Measurements from ENCODE around the gene ITGAL.

The ITGAL gene

GRCh38 chr16:30557957-30558788, 85.6 kb downstream of the ITGAL start, which contains the start of gene ZNF764:
Gene ZNF764 (minus strand): TSS chr16:30558374. CDS start chr16:30558182, 192 bp downstream.
- DNase-seq, result peak; percentile 96
- Histone ChIP-seq H3K4me3 (ENCODE audit: low read depth, low read length) (peak within 1 kb of the TSS; percentile 85), H3K4me1 (no peaks in the 10 kb centered on the region), H3K9me3 (no peaks in the 10 kb centered on the region), H3K27me3 (no peaks in the 10 kb centered on the region), H3K36me3 (peaks cover 19% of the 10 kb centered on the region)
- TF ChIP-seq, protein P1, sequence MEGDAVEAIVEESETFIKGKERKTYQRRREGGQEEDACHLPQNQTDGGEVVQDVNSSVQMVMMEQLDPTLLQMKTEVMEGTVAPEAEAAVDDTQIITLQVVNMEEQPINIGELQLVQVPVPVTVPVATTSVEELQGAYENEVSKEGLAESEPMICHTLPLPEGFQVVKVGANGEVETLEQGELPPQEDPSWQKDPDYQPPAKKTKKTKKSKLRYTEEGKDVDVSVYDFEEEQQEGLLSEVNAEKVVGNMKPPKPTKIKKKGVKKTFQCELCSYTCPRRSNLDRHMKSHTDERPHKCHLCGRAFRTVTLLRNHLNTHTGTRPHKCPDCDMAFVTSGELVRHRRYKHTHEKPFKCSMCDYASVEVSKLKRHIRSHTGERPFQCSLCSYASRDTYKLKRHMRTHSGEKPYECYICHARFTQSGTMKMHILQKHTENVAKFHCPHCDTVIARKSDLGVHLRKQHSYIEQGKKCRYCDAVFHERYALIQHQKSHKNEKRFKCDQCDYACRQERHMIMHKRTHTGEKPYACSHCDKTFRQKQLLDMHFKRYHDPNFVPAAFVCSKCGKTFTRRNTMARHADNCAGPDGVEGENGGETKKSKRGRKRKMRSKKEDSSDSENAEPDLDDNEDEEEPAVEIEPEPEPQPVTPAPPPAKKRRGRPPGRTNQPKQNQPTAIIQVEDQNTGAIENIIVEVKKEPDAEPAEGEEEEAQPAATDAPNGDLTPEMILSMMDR (IDR thresholded peaks at IDR 0.05; ENCODE audit: low read depth, low read length), result no peak

GRCh38 chr16:30558789-30559377, 86.3 kb downstream of the ITGAL start:
- H3K4me1 ChIP-seq, result no peaks in the 10 kb centered on the region
- H3K4me3 ChIP-seq (ENCODE audit: low read depth, low read length), result peak overlapping the region; percentile 85
- H3K27me3 ChIP-seq, result no peaks in the 10 kb centered on the region
- TF ChIP-seq, protein P1 (IDR thresholded peaks at IDR 0.05; ENCODE audit: low read depth, low read length), result no peak
- H3K36me3 ChIP-seq, result peaks cover 17% of the 10 kb centered on the region
- H3K9me3 ChIP-seq, result no peaks in the 10 kb centered on the region
- peak; percentile 24 for DNase-seq

DNA sequence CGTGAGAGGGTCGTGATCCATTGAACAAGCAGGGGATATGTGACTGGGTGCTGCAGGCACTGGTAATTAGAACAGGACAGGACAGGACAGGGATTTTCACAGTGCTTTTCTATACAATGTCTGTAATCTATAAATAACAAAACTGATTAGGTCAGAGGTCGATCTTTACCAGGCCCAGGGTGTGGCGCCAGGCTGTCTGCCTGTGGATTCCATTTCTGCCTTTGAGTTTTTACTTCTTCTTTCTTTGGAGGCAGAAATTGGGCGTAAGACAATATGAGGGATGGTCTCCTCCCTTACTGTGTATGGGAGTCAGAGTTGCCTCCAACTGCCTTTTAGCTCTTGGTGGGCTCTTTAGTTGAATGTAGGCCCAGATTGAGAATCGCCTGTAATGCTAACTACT, 87.1 kb downstream of the ITGAL start:
- H3K9me3 ChIP-seq, result no peaks in the 10 kb centered on the region
- peaks cover 11% of the 10 kb centered on the region for H3K36me3 ChIP-seq
- no peaks in the 10 kb centered on the region for H3K4me1 ChIP-seq
- H3K27me3 ChIP-seq, result no peaks in the 10 kb centered on the region
- H3K4me3 ChIP-seq (ENCODE audit: low read depth, low read length), result no peak overlapping the region
- TF ChIP-seq, protein P1 (IDR thresholded peaks at IDR 0.05; ENCODE audit: low read depth, low read length), result no peak
- no peak for DNase-seq

DNA sequence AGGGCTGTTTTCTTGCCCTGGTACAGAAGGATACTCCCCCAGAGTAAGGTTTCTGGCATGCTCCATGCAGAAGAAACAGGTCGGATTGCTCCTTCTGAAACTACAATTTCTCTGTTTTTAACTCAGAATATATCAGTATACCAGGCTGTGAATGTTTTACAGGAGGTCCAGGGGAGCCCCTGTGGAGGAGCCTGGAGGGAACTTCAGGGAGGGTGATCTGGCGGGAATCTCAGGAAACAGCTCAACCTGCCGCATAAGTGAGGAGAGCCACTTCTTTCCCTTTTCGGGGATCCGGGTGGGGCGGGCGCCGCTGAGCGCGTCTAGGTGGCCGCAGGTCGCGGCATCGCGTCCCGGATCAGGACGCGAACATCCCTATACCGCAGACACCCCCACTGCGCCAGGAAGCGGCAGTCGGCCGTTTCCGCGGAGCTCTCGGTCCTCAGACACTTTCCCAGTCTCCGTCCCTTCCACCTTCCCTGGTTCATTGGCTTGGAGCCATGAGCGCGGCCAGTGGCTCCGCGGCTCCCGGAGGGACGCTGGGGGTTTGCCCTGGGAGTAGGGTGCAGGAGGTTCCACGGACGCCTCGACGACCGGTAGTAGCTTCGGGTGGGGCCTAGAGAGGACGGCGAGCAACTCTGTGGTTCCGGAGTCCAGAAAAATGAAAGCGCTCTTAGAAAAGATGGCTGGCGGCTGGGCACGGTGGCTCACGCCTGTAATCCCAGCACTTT, 88.7 kb downstream of the ITGAL start:
- Histone ChIP-seq H3K9me3 (no peaks in the 10 kb centered on the region), H3K4me3 (ENCODE audit: low read depth, low read length) (no peak overlapping the region), H3K4me1 (no peaks in the 10 kb centered on the region), H3K36me3 (no peaks in the 10 kb centered on the region), H3K27me3 (no peaks in the 10 kb centered on the region)
- TF ChIP-seq, protein P1 (IDR thresholded peaks at IDR 0.05; ENCODE audit: low read depth, low read length), result no peak
- no peak for DNase-seq

GRCh38 chr16:30562021-30562420, 89.5 kb downstream of the ITGAL start:
- Histone ChIP-seq H3K36me3 (no peaks in the 10 kb centered on the region), H3K4me3 (ENCODE audit: low read depth, low read length) (no peak overlapping the region), H3K27me3 (no peaks in the 10 kb centered on the region), H3K4me1 (no peaks in the 10 kb centered on the region), H3K9me3 (no peaks in the 10 kb centered on the region)
- TF ChIP-seq, protein P1 (IDR thresholded peaks at IDR 0.05; ENCODE audit: low read depth, low read length), result no peak
- DNase-seq, result no peak
